HepG2 (cell line): ENCODE measurements around the gene HOXD3. TPM values are rescaled to one million over a fixed set of nuclear protein-coding genes. Genes with fewer than 3 reads are reported as not detected.
A peak's percentile ranks its signal among the peaks of the same experiment; 100 is the strongest.

Experiments used
- ATAC-seq: fragments of 200-7000 bp; cut with Tn5 transposase; 3 replicates; pipeline ENCODE4 v1.9.1; 2020; ENCODE audit warnings: mild to moderate bottlenecking, moderate library complexity
- BruUV-seq: library from RNA; stranded (reverse); fragments of 400-500 nt; replicated peaks from 2 replicates; lab custom pipeline; 2021; lab: Mats Ljungman, UMichigan
- CTCF ChIA-PET: fragments of 300-600 bp; formaldehyde crosslinking; extraction: SDS; loops from one replicate; lab custom pipeline; 2021; ENCODE audit warnings: low total read pairs, inconsistent platforms, low intra/inter-chr PET ratio; lab: Yijun Ruan, JAX
- POLR2A ChIA-PET: fragments of 350-600 bp; sonication (Branson Sonifier 250); formaldehyde crosslinking; loops from one replicate; lab custom pipeline; 2020; ENCODE audit warnings: antibody characterized with exemption, inconsistent platforms; lab: Yijun Ruan, JAX
- DNase-seq: peaks from one replicate; pipeline ENCODE4 v3.0.0-alpha.2; 2015; ENCODE audit warnings: low spot score
- FAIRE-seq: peaks from 3 replicates; lab custom pipeline; 2011; peaks lifted over from hg19 to GRCh38; lab: Jason Lieb, UNC
- H2AFZ ChIP-seq: one replicate; pipeline ENCODE4 v1.6.1; 2011; ENCODE audit warnings: low read length, inconsistent platforms
- H3K27ac ChIP-seq: fragments of 300-600 bp; 3 replicates; pipeline ENCODE4 v1.8.0; 2011; ENCODE audit warnings: mixed run types, mild to moderate bottlenecking, mixed read lengths, low read length, inconsistent platforms; ENCODE audit not compliant: insufficient read depth; ENCODE audit errors: extremely low read length
- H3K27me3 ChIP-seq, 2 experiments: fragments of 200-600 bp in 1 of 2; 2 replicates in 1 of 2; 3 replicates in 1 of 2; pipeline versions ENCODE4 v1.6.0 to v1.8.0; 2011; ENCODE audit warnings: low read length in 2 of 2, mild to moderate bottlenecking in 2 of 2, moderate library complexity in 2 of 2, inconsistent platforms in 1 of 2; ENCODE audit not compliant: insufficient read depth in 2 of 2, control insufficient read depth in 1 of 2
- H3K36me3 ChIP-seq, 2 experiments: fragments of 200-600 bp in 1 of 2; replicated peaks in 1 of 2; 2 replicates in 1 of 2; 3 replicates in 1 of 2; pipeline versions ENCODE4 v1.5.1 to v1.8.0; 2011; ENCODE audit warnings: low read length in 2 of 2, inconsistent platforms in 1 of 2; ENCODE audit not compliant: insufficient read depth in 2 of 2, control insufficient read depth in 1 of 2
- H3K4me1 ChIP-seq: 2 replicates; pipeline ENCODE4 v1.5.1; 2012; ENCODE audit warnings: low read length, inconsistent platforms; ENCODE audit not compliant: insufficient read depth
- H3K4me2 ChIP-seq: 2 replicates; pipeline ENCODE4 v1.6.0; 2011; ENCODE audit warnings: low read depth, low read length, inconsistent platforms
- H3K4me3 ChIP-seq, 3 experiments: fragments of 200-600 bp in 1 of 3; sonication (generic), shearing (Covaris generic) in 1 of 3; replicated peaks in 1 of 3; 2 replicates each; pipeline ENCODE4 v1.5.1; 2011 to 2016; ENCODE audit warnings: low read length in 3 of 3, inconsistent platforms in 2 of 3, low read depth in 2 of 3, mild to moderate bottlenecking in 2 of 3, control low read depth in 1 of 3, mixed read lengths in 1 of 3; ENCODE audit not compliant: insufficient read depth in 1 of 3
- H3K79me2 ChIP-seq: one replicate; pipeline ENCODE4 v1.6.1; 2011; ENCODE audit warnings: low read length, inconsistent platforms; ENCODE audit not compliant: insufficient read depth
- H3K9ac ChIP-seq: 2 replicates; pipeline ENCODE4 v1.6.0; 2011; ENCODE audit warnings: mild to moderate bottlenecking, low read depth, low read length, inconsistent platforms; ENCODE audit not compliant: insufficient read depth
- H3K9me3 ChIP-seq: 2 replicates; pipeline ENCODE4 v1.5.1; 2012; ENCODE audit warnings: mild to moderate bottlenecking, low read length
- H4K20me1 ChIP-seq: 2 replicates; pipeline ENCODE4 v1.6.0; 2011; ENCODE audit warnings: inconsistent platforms, mild to moderate bottlenecking, low read length, moderate library complexity; ENCODE audit not compliant: insufficient read depth
- ESRRA ChIP-seq: sonication (generic); formaldehyde crosslinking; IDR thresholded peaks from 2 replicates; pipeline ENCODE4 v1.5.1; 2020; ENCODE audit warnings: mild to moderate bottlenecking, low read depth, missing genetic modification reagents
- IRX3 ChIP-seq: sonication (generic); formaldehyde crosslinking; IDR thresholded peaks from 2 replicates; pipeline ENCODE4 v1.8.1; 2023; ENCODE audit warnings: mild to moderate bottlenecking, low read depth, missing genetic modification reagents, borderline replicate concordance
- JDP2 ChIP-seq: sonication (generic); formaldehyde crosslinking; IDR thresholded peaks from 2 replicates; pipeline ENCODE4 v1.8.1; 2022; ENCODE audit warnings: missing genetic modification reagents, borderline replicate concordance
- NCOA2 ChIP-seq: sonication (generic); formaldehyde crosslinking; IDR thresholded peaks from 2 replicates; pipeline ENCODE4 v1.8.0; 2022; ENCODE audit warnings: inconsistent platforms
- POLR2G ChIP-seq: fragments of 200-400 bp; formaldehyde crosslinking; IDR thresholded peaks from 2 replicates; pipeline ENCODE4 v1.6.1; 2018; ENCODE audit warnings: mild to moderate bottlenecking, low read depth, low read length, moderate library complexity
- SKIL ChIP-seq: sonication (generic); formaldehyde crosslinking; IDR thresholded peaks from 2 replicates; pipeline ENCODE4 v1.8.0; 2022; ENCODE audit warnings: missing genetic modification reagents, mild to moderate bottlenecking, moderate library complexity, borderline replicate concordance
- SMAD3 ChIP-seq: sonication (generic); formaldehyde crosslinking; IDR thresholded peaks from 2 replicates; pipeline ENCODE4 v1.4.0; 2020; ENCODE audit warnings: missing genetic modification reagents
- SMAD9 ChIP-seq: sonication (generic); formaldehyde crosslinking; IDR thresholded peaks from 2 replicates; pipeline ENCODE4 v1.5.1; 2020; ENCODE audit warnings: mild to moderate bottlenecking, missing genetic modification reagents
- STAG1 ChIP-seq: sonication (generic); formaldehyde crosslinking; IDR thresholded peaks from 2 replicates; pipeline ENCODE4 v1.4.0; 2020; ENCODE audit warnings: missing genetic modification reagents
- SYNCRIP ChIP-seq: fragments of 200-400 bp; formaldehyde crosslinking; IDR thresholded peaks from 2 replicates; pipeline ENCODE4 v1.6.1; 2018; ENCODE audit warnings: mild to moderate bottlenecking, low read depth, low read length; ENCODE audit not compliant: insufficient read depth
- TAF1 ChIP-seq: sonication (generic); formaldehyde crosslinking; IDR thresholded peaks from 2 replicates; pipeline ENCODE4 v1.4.0; 2020; ENCODE audit warnings: missing genetic modification reagents
- XRCC5 ChIP-seq: fragments of 200-400 bp; formaldehyde crosslinking; optimal IDR thresholded peaks from 2 replicates; pipeline ENCODE3; 2017; ENCODE audit warnings: mild to moderate bottlenecking, low read length
- ZBTB2 ChIP-seq: sonication (generic); formaldehyde crosslinking; IDR thresholded peaks from 2 replicates; pipeline ENCODE4 v1.8.0; 2022; ENCODE audit warnings: low read depth, missing genetic modification reagents
- ZNF275 ChIP-seq: sonication (generic); formaldehyde crosslinking; IDR thresholded peaks from 2 replicates; pipeline ENCODE4 v1.8.0; 2022; ENCODE audit warnings: missing genetic modification reagents, mild to moderate bottlenecking, inconsistent platforms, borderline replicate concordance
- ZNF281 ChIP-seq: sonication (generic); formaldehyde crosslinking; IDR thresholded peaks from 2 replicates; pipeline ENCODE4 v1.4.0; 2020; ENCODE audit warnings: missing genetic modification reagents, borderline replicate concordance
- ZNF44 ChIP-seq: sonication (generic); formaldehyde crosslinking; IDR thresholded peaks from 2 replicates; pipeline ENCODE4 v1.5.1; 2020; ENCODE audit warnings: mild to moderate bottlenecking, missing genetic modification reagents
- ZNF644 ChIP-seq: IDR thresholded peaks from 2 replicates; pipeline ENCODE4 v1.6.1; 2016; ENCODE audit warnings: low read depth
- ZNF713 ChIP-seq: sonication (generic); formaldehyde crosslinking; IDR thresholded peaks from 2 replicates; pipeline ENCODE4 v1.4.0; 2020; ENCODE audit warnings: mild to moderate bottlenecking, missing genetic modification reagents
- WGBS: methylation state at CpG from one replicate; pipeline ENCODE4 v1.1.6; 2017; ENCODE audit warnings: low lambda C conversion rate; 5-methylcytosine and 5-hydroxymethylcytosine counted together
- in situ Hi-C: cut with HindIII; loops from 2 replicates; pipeline ENCODE4 v1.10.0; 2017; ENCODE audit warnings: low pct_unique_long_range_greater_than_20kb; ENCODE audit not compliant: extremely low pct_ligation_motif_present
- intact Hi-C: fragments of 100-400 bp; cut with micrococcal nuclease; formaldehyde crosslinking; loops from one replicate; pipeline ENCODE4 v1.10.0; 2022; ENCODE audit not compliant: unreplicated experiment
- polyA plus RNA-seq, 8 experiments: library from polyadenylated mRNA; depleted of rRNA in 3 of 8; stranded (reverse) in 7 of 8; unstranded in 1 of 8; fragments of >200 nt; fragmentation: Illumina TruSeq in 4 of 8; extraction: Trizol in 4 of 8; gene quantifications; 2 replicates each; pipeline versions ENCODE4 v1.2.1 to v1.2.3, GENCODE V29; 2011 to 2016; ENCODE audit warnings: low read depth in 4 of 8, missing spikeins in 1 of 8, mixed read lengths in 1 of 8; ENCODE audit not compliant: insufficient read depth in 1 of 8
- total RNA-seq, 5 experiments: library from RNA; depleted of rRNA; stranded (reverse); fragments of >200 nt; fragmentation: Illumina TruSeq; extraction: Trizol; gene quantifications; 2 replicates each; pipeline ENCODE4 v1.2.3, GENCODE V29; 2016; ENCODE audit warnings: low read depth in 1 of 5

The HOXD3 gene
- total and polyA plus RNA-seq, 2 of the 13 experiments (the other 11 are each of a cell fraction or from before 2014, with no cell fraction given) = 0.05 to 0.09 TPM

GRCh38 chr2:176174382-176174823 lies 17.3 kb downstream of the HOXD3 start:
- Histone ChIP-seq H3K4me1 (peaks cover 52% of the 10 kb centered on the region), H3K27me3 (peaks cover under 1 to 8% of the 10 kb centered on the region in 2 experiments; a peak in 3 of 5 replicates), H3K27ac (peak overlapping the region; percentile 21), H3K9me3 (no peaks in the 10 kb centered on the region), H3K9ac (no peak overlapping the region), H4K20me1 (no peaks in the 10 kb centered on the region), H3K79me2 (peaks cover 4% of the 10 kb centered on the region), H3K4me2 (peak overlapping the region; percentile 67), H3K36me3 (peaks cover 2 to 34% of the 10 kb centered on the region in 2 experiments), H3K4me3 (peak overlapping the region in 2 of 3 experiments; percentile 29 to 42; a peak in 4 of 6 replicates), H2AFZ (no peak overlapping the region)
- DNase-seq = no peak
- ChIA-PET CTCF (no interaction called here), POLR2A (interaction anchor here (0.8 to 4.4 kb wide), 4 partner anchors 13 to 198 kb away, joined by 3 to 21 read pairs (median 4); partner anchors contain the start of genes HOXD1 and MTX2)
- peak; percentile 45 for ATAC-seq
- no TSS peak for BruUV-seq
- 35% methylated on average over 14 of the region's 14 CpGs for WGBS
- in situ Hi-C loops = no loop called here
- intact Hi-C loops = no loop called here
- FAIRE-seq = no peak
- no peak for TF ChIP-seq SMAD9 (CRISPR knock-in tag)
- no peak for TF ChIP-seq SYNCRIP
- no peak for TF ChIP-seq STAG1 (CRISPR knock-in tag)
- peak; percentile 59; the same call in 1 of the 2 replicates for TF ChIP-seq POLR2G
- no peak for TF ChIP-seq ZNF275
- no peak for TF ChIP-seq ZNF644
- TF ChIP-seq TAF1 = 0 out of 2 replicates have a peak, but pooled peaks have one; percentile 8
- TF ChIP-seq SKIL (CRISPR knock-in tag) = no peak
- no peak for TF ChIP-seq ZNF44
- TF ChIP-seq ZNF713 (CRISPR knock-in tag) = no peak
- no peak for TF ChIP-seq JDP2 (CRISPR knock-in tag)
- TF ChIP-seq ZNF281 = no peak
- TF ChIP-seq SMAD3 = no peak
- TF ChIP-seq XRCC5 = no peak
- TF ChIP-seq NCOA2 (CRISPR knock-in tag) = no peak
- no peak for TF ChIP-seq IRX3 (CRISPR knock-in tag)
- TF ChIP-seq ESRRA = no peak
- no peak for TF ChIP-seq ZBTB2 (CRISPR knock-in tag)
